SH-SY5Y (cell line): ENCODE data around the gene ADAM10.

ENCODE experiments used
- GATA2 ChIP-seq: IDR thresholded peaks from 2 replicates; pipeline ENCODE4 v1.6.1; 2011; ENCODE audit warnings: mild to moderate bottlenecking, low read depth, low read length
- GATA3 ChIP-seq: IDR thresholded peaks from 2 replicates; pipeline ENCODE4 v1.6.1; 2011; ENCODE audit warnings: low read depth, mild to moderate bottlenecking, low read length, moderate library complexity

ADAM10 gene

GRCh38 chr15:58546635-58547627 lies 202.6 kb downstream of the ADAM10 start:
- TF ChIP-seq GATA2 (no peak), GATA3 (no peak)

DNA sequence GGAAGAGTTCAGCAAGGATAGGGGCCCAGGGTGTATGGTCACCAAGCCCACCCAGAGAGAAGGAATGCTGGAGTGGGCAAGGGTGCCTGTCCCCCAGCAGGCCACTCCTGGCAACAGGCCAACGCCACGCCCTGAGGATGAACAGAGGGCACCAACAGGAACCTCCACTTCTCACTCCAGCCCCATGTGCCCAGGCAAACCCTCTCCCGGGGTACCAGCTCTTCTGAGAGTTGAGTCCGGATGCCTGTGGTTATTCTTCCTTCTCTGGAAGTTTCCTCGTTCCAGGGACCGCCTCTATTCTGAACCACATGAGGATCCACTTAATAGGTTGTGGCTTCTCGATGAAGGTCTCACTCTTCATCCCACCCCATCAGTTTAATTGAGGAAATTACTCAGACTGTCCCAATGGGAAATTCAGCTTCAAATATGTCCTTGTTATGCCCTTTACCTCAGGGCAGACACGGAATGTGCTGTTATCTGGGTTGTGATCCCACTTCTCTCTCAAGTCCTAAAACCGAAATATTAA lies 203.4 kb downstream of the ADAM10 start:
- no peak for TF ChIP-seq GATA3
- no peak for TF ChIP-seq GATA2

DNA sequence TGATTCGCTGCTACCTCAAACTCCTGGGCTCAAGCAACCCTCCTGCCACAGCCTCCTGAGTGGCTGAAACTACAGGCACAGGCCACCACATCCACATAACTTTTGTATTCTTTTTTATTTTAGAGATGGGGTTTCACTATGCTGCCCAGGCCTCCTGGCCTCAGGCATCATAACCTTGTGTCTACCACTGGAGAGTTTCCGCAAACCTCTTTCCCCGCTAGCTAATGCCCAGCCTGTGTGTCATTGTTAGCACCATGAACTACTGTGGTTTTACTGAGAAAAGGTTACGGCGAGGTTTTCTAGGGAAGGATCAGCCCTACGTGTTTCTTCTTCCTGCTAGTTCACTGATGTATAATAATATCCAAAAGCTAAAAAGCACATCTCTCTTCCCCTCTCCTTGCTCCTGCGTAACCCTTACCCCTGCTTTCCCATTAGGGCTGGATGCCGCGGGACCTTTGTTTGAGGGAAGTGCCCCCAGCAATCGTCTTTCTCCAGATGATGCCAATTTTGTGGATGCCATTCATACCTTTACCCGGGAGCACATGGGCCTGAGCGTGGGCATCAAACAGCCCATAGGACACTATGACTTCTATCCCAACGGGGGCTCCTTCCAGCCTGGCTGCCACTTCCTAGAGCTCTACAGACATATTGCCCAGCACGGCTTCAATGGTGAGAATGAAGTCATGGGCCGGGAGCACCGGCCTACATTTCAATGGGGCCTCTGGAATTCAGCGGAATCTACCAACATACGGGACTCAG lies 204.0 kb downstream of the ADAM10 start:
- no peak for TF ChIP-seq GATA3
- TF ChIP-seq GATA2 = no peak

GRCh38 chr15:58544756-58545155 lies 204.8 kb downstream of the ADAM10 start:
- TF ChIP-seq GATA2 = no peak
- TF ChIP-seq GATA3 = no peak

DNA sequence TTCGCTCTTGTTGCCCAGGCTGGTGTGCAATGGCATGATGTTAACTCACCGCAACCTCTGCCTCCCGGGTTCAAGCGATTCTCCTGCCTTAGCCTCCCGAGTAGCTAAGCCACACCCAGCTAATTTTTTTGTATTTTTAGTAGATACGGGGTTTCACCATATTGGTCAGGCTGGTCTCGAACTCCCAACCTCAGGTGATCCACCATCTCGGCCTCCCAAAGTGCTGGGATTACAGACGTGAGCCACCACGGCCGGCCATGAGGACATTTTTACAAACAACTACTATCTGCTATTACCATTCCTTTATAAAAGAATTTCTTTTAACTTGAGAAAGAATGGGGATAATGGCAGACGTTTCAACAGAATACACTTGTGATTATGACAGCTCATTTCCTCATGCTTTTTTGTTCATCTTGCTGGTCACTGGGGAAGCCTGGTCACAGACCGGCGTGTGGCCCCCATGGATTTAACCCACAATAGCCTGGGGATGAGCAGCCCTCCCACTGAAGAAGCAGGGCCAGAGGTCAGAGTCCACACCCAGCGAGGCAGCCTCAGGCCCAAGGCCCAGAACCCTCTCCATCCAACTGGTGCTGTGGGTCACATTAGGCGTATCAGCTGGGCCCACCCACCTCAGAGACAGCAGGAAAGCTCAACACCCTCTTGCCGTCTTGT lies 205.7 kb downstream of the ADAM10 start:
- TF ChIP-seq GATA2 (no peak), GATA3 (no peak)

DNA sequence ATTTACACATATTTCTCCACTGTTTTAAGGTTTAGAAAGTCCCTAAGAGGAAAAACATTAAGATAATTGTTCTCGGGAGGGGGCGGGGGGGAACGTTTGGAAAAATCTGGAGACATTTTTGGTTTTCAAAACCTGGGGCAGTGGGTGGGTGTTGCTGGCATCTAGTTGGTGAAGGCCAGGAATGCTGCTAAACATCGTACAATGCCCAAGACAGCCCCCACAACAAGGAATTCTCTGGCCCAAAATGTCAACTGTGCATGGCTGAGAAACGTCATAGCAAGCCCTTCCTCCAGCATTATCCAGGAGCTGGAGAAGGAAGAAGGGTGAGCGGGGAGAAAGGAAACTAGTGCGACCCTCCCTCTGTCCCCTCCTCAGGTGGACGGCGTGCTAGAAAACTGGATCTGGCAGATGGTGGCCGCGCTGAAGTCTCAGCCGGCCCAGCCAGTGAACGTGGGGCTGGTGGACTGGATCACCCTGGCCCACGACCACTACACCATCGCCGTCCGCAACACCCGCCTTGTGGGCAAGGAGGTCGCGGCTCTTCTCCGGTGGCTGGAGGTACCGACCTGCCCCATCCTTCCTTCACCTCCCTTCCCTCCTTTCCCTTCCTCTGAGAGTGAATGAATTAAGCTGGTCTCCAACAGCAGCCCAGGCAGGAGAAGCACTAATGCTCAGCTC lies 208.0 kb downstream of the ADAM10 start:
- TF ChIP-seq GATA3 (no peak), GATA2 (no peak)

- no peak for TF ChIP-seq GATA3
- TF ChIP-seq GATA2 = no peak
These were observed 210.0 kb downstream of the ADAM10 start for GRCh38 chr15:58539548-58539947.

DNA sequence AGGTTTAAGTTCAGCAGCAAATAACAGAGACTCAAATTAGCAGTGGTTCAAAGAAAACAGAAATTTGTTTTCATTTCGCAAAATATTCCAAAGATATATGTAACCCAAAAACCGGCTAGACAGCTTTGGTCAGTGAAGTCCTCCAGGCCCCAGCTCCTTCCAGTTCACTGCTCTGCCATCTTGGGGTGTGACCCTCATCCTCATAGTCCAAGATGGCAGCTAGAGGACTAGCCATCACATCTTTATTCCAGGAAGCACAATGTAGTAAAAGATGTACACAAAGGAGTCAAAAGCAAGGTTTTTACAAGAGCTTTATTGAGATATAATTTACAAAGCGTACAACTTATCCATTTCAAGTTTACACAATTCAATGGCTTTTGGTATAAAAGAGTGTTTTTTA lies 210.6 kb downstream of the ADAM10 start:
- TF ChIP-seq GATA2 (no peak), GATA3 (no peak)
